Mesenchymal stem cell (in vitro differentiated cells and primary cell): Measurements from ENCODE around the gene VWA5B2. TPM values are rescaled to one million over a fixed set of nuclear protein-coding genes. Genes with fewer than 3 reads are reported as not detected.

Experiments
- DNase-seq: peaks from one replicate; pipeline ENCODE4 v3.0.0-alpha.2; 2013
- H2AFZ ChIP-seq: one replicate; pipeline ENCODE4 v1.6.1; 2013; ENCODE audit warnings: low read depth, mild to moderate bottlenecking, control low read depth, inconsistent platforms, low read length, moderate library complexity
- H2AK5ac ChIP-seq: 2 replicates; pipeline ENCODE4 v1.6.1; 2013; ENCODE audit warnings: low read length, moderate library complexity, mild to moderate bottlenecking, inconsistent platforms; ENCODE audit not compliant: severe bottlenecking
- H2BK120ac ChIP-seq: one replicate; pipeline ENCODE4 v1.6.1; 2013; ENCODE audit warnings: low read depth, mild to moderate bottlenecking, inconsistent platforms, low read length, moderate library complexity
- H2BK12ac ChIP-seq, 2 experiments: one replicate each; pipeline ENCODE4 v1.6.1; 2013; ENCODE audit warnings: inconsistent platforms in 2 of 2, low read length in 2 of 2, mild to moderate bottlenecking in 2 of 2, moderate library complexity in 2 of 2, control low read depth in 1 of 2
- H2BK15ac ChIP-seq: one replicate; pipeline ENCODE4 v1.6.1; 2013; ENCODE audit warnings: mild to moderate bottlenecking, low read depth, inconsistent platforms; ENCODE audit not compliant: poor library complexity, severe bottlenecking
- H2BK5ac ChIP-seq: 2 replicates; pipeline ENCODE4 v1.6.1; 2013; ENCODE audit warnings: low read depth, mild to moderate bottlenecking, low read length, control low read depth, inconsistent platforms; ENCODE audit not compliant: poor library complexity, severe bottlenecking
- H3K14ac ChIP-seq, 2 experiments: one replicate each; pipeline ENCODE4 v1.6.1; 2013; ENCODE audit warnings: inconsistent platforms in 2 of 2, low read length in 2 of 2, control low read depth in 1 of 2, mild to moderate bottlenecking in 1 of 2, moderate library complexity in 1 of 2
- H3K18ac ChIP-seq, 2 experiments: one replicate each; pipeline ENCODE4 v1.6.1; 2013; ENCODE audit warnings: inconsistent platforms in 2 of 2, low read length in 2 of 2, control low read depth in 1 of 2, low read depth in 1 of 2, mild to moderate bottlenecking in 1 of 2
- H3K23ac ChIP-seq, 2 experiments: one replicate each; pipeline ENCODE4 v1.6.1; 2013; ENCODE audit warnings: inconsistent platforms in 2 of 2, low read length in 2 of 2, mild to moderate bottlenecking in 2 of 2, moderate library complexity in 2 of 2, control low read depth in 1 of 2
- H3K27ac ChIP-seq: 2 replicates; pipeline ENCODE4 v1.5.1; 2013; ENCODE audit warnings: mild to moderate bottlenecking, moderate library complexity, low read length, control low read depth, inconsistent platforms; ENCODE audit not compliant: poor library complexity, severe bottlenecking
- H3K27me3 ChIP-seq, 2 experiments: 2 replicates each; pipeline versions ENCODE4 v1.6.1 to v1.7.0; 2013; ENCODE audit warnings: low read length in 2 of 2, mild to moderate bottlenecking in 2 of 2, moderate library complexity in 2 of 2, control low read depth in 1 of 2, inconsistent platforms in 1 of 2; ENCODE audit not compliant: control insufficient read depth in 1 of 2, insufficient read depth in 1 of 2
- H3K36me3 ChIP-seq, 2 experiments: 2 replicates each; pipeline versions ENCODE4 v1.6.1 to v1.7.0; 2013; ENCODE audit warnings: low read length in 2 of 2, control low read depth in 1 of 2, inconsistent platforms in 1 of 2, low read depth in 1 of 2, mild to moderate bottlenecking in 1 of 2; ENCODE audit not compliant: insufficient read depth in 2 of 2, control insufficient read depth in 1 of 2
- H3K4ac ChIP-seq, 2 experiments: one replicate each; pipeline ENCODE4 v1.6.1; 2013; ENCODE audit warnings: inconsistent platforms in 2 of 2, low read length in 2 of 2, mild to moderate bottlenecking in 2 of 2, moderate library complexity in 2 of 2, control low read depth in 1 of 2, low read depth in 1 of 2
- H3K4me1 ChIP-seq: 2 replicates; pipeline ENCODE4 v1.6.1; 2013; ENCODE audit warnings: low read depth, low read length, control low read depth; ENCODE audit not compliant: control insufficient read depth, insufficient read depth
- H3K4me2 ChIP-seq: 2 replicates; pipeline ENCODE4 v1.6.1; 2013; ENCODE audit warnings: low read length, mild to moderate bottlenecking, inconsistent platforms; ENCODE audit not compliant: poor library complexity, severe bottlenecking
- H3K4me3 ChIP-seq, 2 experiments: 2 replicates each; pipeline versions ENCODE4 v1.5.1 to v1.7.0; 2013; ENCODE audit warnings: low read length in 2 of 2, mild to moderate bottlenecking in 2 of 2, control low read depth in 1 of 2, low read depth in 1 of 2; ENCODE audit not compliant: insufficient read depth in 1 of 2
- H3K79me1 ChIP-seq: replicated peaks from 2 replicates; pipeline ENCODE4 v1.6.1; 2013; ENCODE audit warnings: mild to moderate bottlenecking, control low read depth, low read length, inconsistent platforms; ENCODE audit not compliant: poor library complexity, severe bottlenecking
- H3K9ac ChIP-seq: 2 replicates; pipeline ENCODE4 v1.7.0; 2013; ENCODE audit warnings: mild to moderate bottlenecking, low read length, moderate library complexity
- H3K9me3 ChIP-seq: 2 replicates; pipeline ENCODE4 v1.7.0; 2013; ENCODE audit warnings: mild to moderate bottlenecking, low read length; ENCODE audit not compliant: control insufficient read depth
- H4K8ac ChIP-seq: one replicate; pipeline ENCODE4 v1.6.1; 2013; ENCODE audit warnings: inconsistent platforms, mild to moderate bottlenecking, low read length, moderate library complexity
- H4K91ac ChIP-seq: one replicate; pipeline ENCODE4 v1.6.1; 2013; ENCODE audit warnings: mild to moderate bottlenecking, low read length, inconsistent platforms
- WGBS: methylation state at CpG from one replicate; pipeline ENCODE4 v1.1.7; 2013; ENCODE audit warnings: mixed read lengths; 5-methylcytosine and 5-hydroxymethylcytosine counted together
- small RNA-seq: library from polyadenylated mRNA; stranded (forward); fragments of <200 nt; extraction: miRNeasy Mini kit (QIAGEN cat#:217004); gene quantifications from one replicate; pipeline ENCODE3, GENCODE V24; 2013; ENCODE audit warnings: low read depth

VWA5B2 gene

DNA sequence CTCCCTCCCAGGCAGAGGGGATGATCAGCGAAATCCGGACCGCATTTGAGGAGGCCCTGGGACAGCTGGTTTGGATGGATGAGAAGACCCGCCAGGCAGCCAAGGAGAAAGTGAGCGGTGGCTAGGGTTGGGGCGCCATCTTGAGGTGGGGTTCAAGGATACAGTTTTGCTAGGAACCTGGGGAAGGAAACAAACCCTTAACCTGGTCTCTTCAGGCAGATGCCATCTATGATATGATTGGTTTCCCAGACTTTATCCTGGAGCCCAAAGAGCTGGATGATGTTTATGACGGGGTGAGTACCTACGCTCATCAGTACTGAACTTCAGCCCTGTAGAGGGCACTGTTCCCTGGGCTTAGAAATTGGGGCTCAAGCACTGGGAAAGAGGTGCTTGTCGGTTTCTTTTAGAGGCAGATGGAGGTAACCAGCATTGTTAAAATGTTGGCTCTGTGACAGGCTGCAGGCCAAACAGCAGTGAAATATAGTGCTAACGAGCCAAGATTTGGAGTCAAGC, 60.1 kb downstream of the VWA5B2 start:
- H3K9ac ChIP-seq, result peak overlapping the region; percentile 4
- 18% methylated on average over 10 of the region's 10 CpGs for WGBS
- H3K27ac ChIP-seq, result no peak overlapping the region

DNA sequence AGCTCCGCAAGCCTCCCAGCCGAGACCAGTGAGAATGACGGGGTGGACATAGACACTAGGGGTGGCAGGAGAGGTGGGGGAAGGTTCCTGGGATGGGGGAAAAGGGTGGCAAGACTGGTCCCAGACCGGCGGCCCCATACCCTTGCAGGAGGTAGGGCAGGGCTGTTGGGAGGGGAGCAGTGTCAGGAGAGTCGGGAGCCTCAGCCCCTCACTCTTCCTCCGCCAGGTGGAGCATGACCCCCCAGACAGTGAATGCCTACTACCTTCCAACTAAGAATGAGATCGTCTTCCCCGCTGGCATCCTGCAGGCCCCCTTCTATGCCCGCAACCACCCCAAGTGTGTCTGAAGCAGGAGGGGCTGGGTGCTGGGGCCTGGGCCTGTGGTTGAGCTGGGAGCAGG, 60.9 kb downstream of the VWA5B2 start:
- 99% methylated on average over 6 of the region's 10 CpGs for WGBS
- H3K27me3 ChIP-seq, result peaks cover 24 to 28% of the 10 kb centered on the region in 2 experiments
- H2BK5ac ChIP-seq, result no peak overlapping the region
- H3K23ac ChIP-seq, result no peak overlapping the region
- no peaks in the 10 kb centered on the region for H3K4me1 ChIP-seq
- no peak overlapping the region for H3K4me2 ChIP-seq
- no peaks in the 10 kb centered on the region for H3K79me1 ChIP-seq
- H3K18ac ChIP-seq, result no peak overlapping the region
- no peak for DNase-seq
- H2BK15ac ChIP-seq, result no peak overlapping the region
- no peak overlapping the region for H4K8ac ChIP-seq
- no peak overlapping the region for H2AK5ac ChIP-seq
- H3K36me3 ChIP-seq, result no peaks in the 10 kb centered on the region
- H3K4ac ChIP-seq, result no peak overlapping the region
- no peak overlapping the region for H4K91ac ChIP-seq
- H2AFZ ChIP-seq, result no peak overlapping the region
- H3K9me3 ChIP-seq, result no peaks in the 10 kb centered on the region
- no peak overlapping the region for H2BK120ac ChIP-seq
- H3K9ac ChIP-seq, result no peak overlapping the region
- no peak overlapping the region for H3K4me3 ChIP-seq
- H3K14ac ChIP-seq, result no peak overlapping the region
- H3K27ac ChIP-seq, result no peak overlapping the region
- H2BK12ac ChIP-seq, result no peak overlapping the region

More for the DNA sequence above, 60.1 kb downstream of the VWA5B2 start:
- no peaks in the 10 kb centered on the region for H3K9me3 ChIP-seq
- H3K36me3 ChIP-seq, result no peaks in the 10 kb centered on the region
- no peak overlapping the region for H2BK5ac ChIP-seq
- H3K4me3 ChIP-seq, result no peak overlapping the region
- H2BK12ac ChIP-seq, result no peak overlapping the region
- H4K91ac ChIP-seq, result no peak overlapping the region
- no peaks in the 10 kb centered on the region for H3K79me1 ChIP-seq
- H2BK120ac ChIP-seq, result no peak overlapping the region
- H3K18ac ChIP-seq, result no peak overlapping the region
- no peak overlapping the region for H2AFZ ChIP-seq
- H3K27me3 ChIP-seq, result peaks cover 26 to 31% of the 10 kb centered on the region in 2 experiments
- no peak overlapping the region for H3K4me2 ChIP-seq
- H2AK5ac ChIP-seq, result no peak overlapping the region
- H3K4me1 ChIP-seq, result no peaks in the 10 kb centered on the region
- no peak overlapping the region for H4K8ac ChIP-seq
- H3K4ac ChIP-seq, result no peak overlapping the region
- no peak overlapping the region for H2BK15ac ChIP-seq
- peak; percentile 51 for DNase-seq
- H3K14ac ChIP-seq, result no peak overlapping the region
- H3K23ac ChIP-seq, result no peak overlapping the region

DNA sequence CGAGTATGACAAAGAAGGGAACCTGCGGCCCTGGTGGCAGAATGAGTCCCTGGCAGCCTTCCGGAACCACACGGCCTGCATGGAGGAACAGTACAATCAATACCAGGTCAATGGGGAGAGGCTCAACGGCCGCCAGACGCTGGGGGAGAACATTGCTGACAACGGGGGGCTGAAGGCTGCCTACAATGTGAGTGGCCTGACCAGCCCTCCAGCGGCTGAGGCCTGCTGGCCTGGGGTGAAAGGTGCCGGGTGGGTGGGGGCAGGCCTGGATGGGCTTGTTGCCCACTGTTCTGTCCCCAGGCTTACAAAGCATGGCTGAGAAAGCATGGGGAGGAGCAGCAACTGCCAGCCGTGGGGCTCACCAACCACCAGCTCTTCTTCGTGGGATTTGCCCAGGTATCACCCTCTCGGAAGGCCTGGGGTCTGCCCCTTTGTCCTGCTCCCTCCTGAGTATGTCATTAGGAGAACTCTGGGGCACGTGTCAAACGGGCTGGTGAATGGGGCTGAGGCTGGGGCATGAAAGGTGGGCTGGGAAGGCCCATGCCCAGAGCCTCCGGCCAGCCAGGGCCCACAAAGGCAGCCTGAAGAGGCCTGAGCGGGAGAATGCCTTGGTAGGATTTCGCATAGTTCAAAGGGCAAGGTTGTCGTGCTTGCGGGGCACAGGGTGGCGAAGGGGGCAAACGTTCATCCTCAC, 61.8 kb downstream of the VWA5B2 start:
- Histone ChIP-seq H3K4ac (no peak overlapping the region), H2BK5ac (no peak overlapping the region), H2BK12ac (no peak overlapping the region), H3K23ac (no peak overlapping the region), H4K91ac (no peak overlapping the region), H3K4me3 (no peak overlapping the region), H3K27me3 (peaks cover 16 to 20% of the 10 kb centered on the region in 2 experiments), H2AFZ (no peak overlapping the region), H2BK15ac (no peak overlapping the region), H2AK5ac (no peak overlapping the region), H2BK120ac (no peak overlapping the region), H3K79me1 (no peaks in the 10 kb centered on the region), H3K9me3 (no peaks in the 10 kb centered on the region), H3K9ac (no peak overlapping the region), H3K14ac (no peak overlapping the region), H3K27ac (no peak overlapping the region), H3K4me2 (no peak overlapping the region), H3K36me3 (no peaks in the 10 kb centered on the region), H3K4me1 (no peaks in the 10 kb centered on the region), H4K8ac (no peak overlapping the region), H3K18ac (no peak overlapping the region)
- no peak for DNase-seq
- WGBS, result 87% methylated on average over 22 of the region's 22 CpGs

Small RNA genes within 50 kb of the gene (small RNA-seq; reads per million reads assigned to genes)
- gene MIR1224, result not detected
